ENCODE data around the gene SGCA. TPM values are rescaled to one million over a fixed set of nuclear protein-coding genes. Genes with fewer than 3 reads are reported as not detected.

SGCA gene
- total and polyA plus RNA-seq, 2 donors (not counting 3 experiments of a cell fraction or from before 2014, with no cell fraction given): not detected

DNA sequence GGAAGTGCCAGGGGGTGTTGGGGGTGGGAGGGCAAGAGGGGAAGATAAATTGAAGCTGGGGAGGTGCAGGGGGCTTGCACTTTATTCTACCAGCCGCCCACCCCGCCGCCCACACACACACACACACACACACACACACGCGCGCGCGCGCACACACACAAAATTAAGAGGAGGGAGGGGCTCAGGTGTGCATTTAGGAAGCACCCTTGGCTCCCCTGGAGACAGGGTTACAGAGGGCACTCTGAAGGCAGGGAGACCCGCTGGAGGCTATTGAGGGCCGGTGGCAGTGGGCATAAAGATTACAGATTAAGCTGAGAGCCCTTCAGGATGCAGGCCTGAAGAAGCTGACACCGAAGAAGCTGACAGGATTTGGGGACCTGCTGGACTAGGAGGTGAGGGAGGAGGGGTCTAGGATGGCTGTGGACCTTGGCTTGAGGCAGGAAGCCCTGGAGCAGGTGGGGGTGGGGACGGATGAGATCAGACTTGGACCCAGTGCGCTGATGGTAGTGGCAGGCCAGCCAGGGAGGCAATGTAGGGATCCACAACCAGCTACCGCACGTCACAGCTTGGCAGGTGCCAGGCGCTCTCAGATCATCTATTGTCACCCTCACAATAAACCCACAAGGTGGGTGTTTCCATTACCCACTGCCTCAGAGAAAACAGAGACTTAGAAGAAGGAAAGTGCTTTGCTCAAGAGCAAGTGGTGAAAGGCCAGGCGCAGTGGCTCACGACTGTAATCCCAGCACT lies 35.1 kb upstream of the SGCA start:
- Histone ChIP-seq H3K27ac (ENCODE audit: insufficient read depth, low read depth, low read length) (no peak overlapping the region), H3K4me1 (ENCODE audit: control insufficient read depth, extremely low read depth, insufficient read depth, low read length) (peaks cover 21% of the 10 kb centered on the region), H3K9me3 (replicated peaks; ENCODE audit: control insufficient read depth, insufficient read depth, low read length) (no peaks in the 10 kb centered on the region), H4K20me1 (replicated peaks; ENCODE audit: control insufficient read depth, extremely low read depth, insufficient read depth, low read length) (no peaks in the 10 kb centered on the region), H2AFZ (ENCODE audit: low read depth, low read length) (no peak overlapping the region), H3K79me2 (ENCODE audit: control insufficient read depth, insufficient read depth, low read length) (no peaks in the 10 kb centered on the region), H3K9ac (replicated peaks; ENCODE audit: extremely low read depth, insufficient read depth, low read length) (no peak overlapping the region), H3K4me3 (replicated peaks in 1 of 3; ENCODE audit: insufficient read depth in 1 of 3, low read depth in 1 of 3, low read length in 3 of 3) (no peak overlapping the region), H3K27me3 (ENCODE audit: control insufficient read depth in 2 of 2, insufficient read depth in 2 of 2, low read length in 2 of 2) (no peaks in the 10 kb centered on the region), H3K9me1 (replicated peaks; ENCODE audit: control insufficient read depth, extremely low read depth, insufficient read depth, low read length) (no peaks in the 10 kb centered on the region), H3K4me2 (ENCODE audit: insufficient read depth, low read length) (no peak overlapping the region), H3K36me3 (ENCODE audit: control insufficient read depth in 2 of 2, extremely low read depth in 1 of 2, insufficient read depth in 2 of 2, low read length in 2 of 2) (peaks cover 0 to 13% of the 10 kb centered on the region in 2 experiments)
- POLR2A ChIA-PET: interaction anchor here (0.7 kb wide), 2 partner anchors 12 to 58 kb away, joined by 4 to 5 read pairs; no protein-coding TSS in a partner anchor
- TF ChIP-seq, protein P1, sequence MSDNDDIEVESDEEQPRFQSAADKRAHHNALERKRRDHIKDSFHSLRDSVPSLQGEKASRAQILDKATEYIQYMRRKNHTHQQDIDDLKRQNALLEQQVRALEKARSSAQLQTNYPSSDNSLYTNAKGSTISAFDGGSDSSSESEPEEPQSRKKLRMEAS (IDR thresholded peaks at IDR 0.05; ENCODE audit: insufficient read depth, insufficient read length): no peak
- no peak for TF ChIP-seq POLR2AphosphoS5 (IDR thresholded peaks at IDR 0.05; ENCODE audit: insufficient read depth, low read depth, low read length)
- dilution Hi-C loops (cut with MboI; ENCODE audit: extremely low pct_ligation_motif_present, low sequenced_read_pairs): no loop called here
- BruUV-seq (replicated peaks): no TSS peak
- CTCF ChIA-PET: interaction anchor here (0.7 to 3.7 kb wide), 10 partner anchors 9 to 39 kb away, joined by 3 to 37 read pairs (median 6); no protein-coding TSS in a partner anchor
- FAIRE-seq (no peak), DNase-seq (ENCODE audit: low read depth, low spot score) (no peak)
- intact Hi-C loops (cut with micrococcal nuclease): no loop called here

DNA sequence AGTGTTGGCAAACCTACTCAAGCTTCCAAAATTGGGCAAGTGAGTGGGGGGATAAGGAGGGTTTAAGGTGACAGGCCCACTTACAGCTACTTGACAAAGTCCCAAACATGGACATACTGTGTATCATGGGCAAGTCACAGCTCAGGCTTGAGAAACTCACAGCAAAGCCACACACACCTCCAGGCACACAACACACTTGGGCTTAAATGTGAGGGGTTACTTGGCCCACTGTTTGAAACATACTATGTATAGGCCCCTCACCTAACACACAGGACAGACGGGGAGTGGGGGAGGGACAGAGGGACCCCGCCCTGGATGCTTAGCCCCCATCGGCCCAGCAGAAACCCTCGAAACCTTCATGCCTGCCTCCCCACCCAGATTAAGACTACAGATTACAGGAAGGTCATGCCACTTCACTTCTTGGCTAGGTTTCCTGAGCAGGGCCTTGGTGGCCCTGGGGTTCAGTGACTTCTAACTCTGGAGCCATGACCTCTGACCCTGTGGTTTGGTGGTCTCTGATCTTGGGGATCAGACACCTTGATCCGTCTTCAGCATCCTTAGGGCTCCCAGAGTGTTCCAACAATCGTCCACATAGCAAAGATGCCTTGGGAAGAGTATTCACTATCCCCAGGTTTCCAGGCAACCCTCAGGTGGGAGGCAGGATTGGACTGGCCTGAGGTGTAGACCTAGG lies 33.6 kb upstream of the SGCA start:
- intact Hi-C loops (cut with micrococcal nuclease): no loop called here
- dilution Hi-C loops (cut with MboI; ENCODE audit: extremely low pct_ligation_motif_present, low sequenced_read_pairs): no loop called here
- H3K9me1 ChIP-seq (replicated peaks; ENCODE audit: control insufficient read depth, extremely low read depth, insufficient read depth, low read length): no peaks in the 10 kb centered on the region
- no peak overlapping the region for H3K4me3 ChIP-seq (replicated peaks in 1 of 3; ENCODE audit: insufficient read depth in 1 of 3, low read depth in 1 of 3, low read length in 3 of 3)
- FAIRE-seq (no peak), DNase-seq (ENCODE audit: low read depth, low spot score) (no peak)
- no TSS peak for BruUV-seq (replicated peaks)
- no peak overlapping the region for H2AFZ ChIP-seq (ENCODE audit: low read depth, low read length)
- ChIA-PET CTCF (interaction anchor here (0.9 to 3.7 kb wide), 11 partner anchors 8 to 66 kb away, joined by 3 to 37 read pairs (median 3); no protein-coding TSS in a partner anchor), POLR2A (no interaction called here)
- H3K36me3 ChIP-seq (ENCODE audit: control insufficient read depth in 2 of 2, extremely low read depth in 1 of 2, insufficient read depth in 2 of 2, low read length in 2 of 2): peaks cover 1 to 28% of the 10 kb centered on the region in 2 experiments
- H3K9me3 ChIP-seq (replicated peaks; ENCODE audit: control insufficient read depth, insufficient read depth, low read length): no peaks in the 10 kb centered on the region
- H3K79me2 ChIP-seq (ENCODE audit: control insufficient read depth, insufficient read depth, low read length): no peaks in the 10 kb centered on the region
- peaks cover 19% of the 10 kb centered on the region for H3K4me1 ChIP-seq (ENCODE audit: control insufficient read depth, extremely low read depth, insufficient read depth, low read length)
- no peak overlapping the region for H3K9ac ChIP-seq (replicated peaks; ENCODE audit: extremely low read depth, insufficient read depth, low read length)
- no peak overlapping the region for H3K27ac ChIP-seq (ENCODE audit: insufficient read depth, low read depth, low read length)
- TF ChIP-seq POLR2AphosphoS5 (IDR thresholded peaks at IDR 0.05; ENCODE audit: insufficient read depth, low read depth, low read length) (peak; percentile 17), GATA2 (IDR thresholded peaks at IDR 0.05; ENCODE audit: insufficient read depth, insufficient read length, low read depth, low read length) (no peak), POLR2A (IDR thresholded peaks at IDR 0.05; ENCODE audit: low read depth, low read length) (peak; percentile 37)
- no peaks in the 10 kb centered on the region for H3K27me3 ChIP-seq (ENCODE audit: control insufficient read depth in 2 of 2, insufficient read depth in 2 of 2, low read length in 2 of 2)
- H4K20me1 ChIP-seq (replicated peaks; ENCODE audit: control insufficient read depth, extremely low read depth, insufficient read depth, low read length): no peaks in the 10 kb centered on the region
- no peak overlapping the region for H3K4me2 ChIP-seq (ENCODE audit: insufficient read depth, low read length)

All from endothelial cell of umbilical vein (primary cell).